Measurements from ENCODE around the gene BORCS5.
"Not testable (repeated sequence)": the region's sequence is repeated elsewhere in the genome, so short reads cannot be mapped to it uniquely, and the experiment has no call there.

The BORCS5 gene

DNA sequence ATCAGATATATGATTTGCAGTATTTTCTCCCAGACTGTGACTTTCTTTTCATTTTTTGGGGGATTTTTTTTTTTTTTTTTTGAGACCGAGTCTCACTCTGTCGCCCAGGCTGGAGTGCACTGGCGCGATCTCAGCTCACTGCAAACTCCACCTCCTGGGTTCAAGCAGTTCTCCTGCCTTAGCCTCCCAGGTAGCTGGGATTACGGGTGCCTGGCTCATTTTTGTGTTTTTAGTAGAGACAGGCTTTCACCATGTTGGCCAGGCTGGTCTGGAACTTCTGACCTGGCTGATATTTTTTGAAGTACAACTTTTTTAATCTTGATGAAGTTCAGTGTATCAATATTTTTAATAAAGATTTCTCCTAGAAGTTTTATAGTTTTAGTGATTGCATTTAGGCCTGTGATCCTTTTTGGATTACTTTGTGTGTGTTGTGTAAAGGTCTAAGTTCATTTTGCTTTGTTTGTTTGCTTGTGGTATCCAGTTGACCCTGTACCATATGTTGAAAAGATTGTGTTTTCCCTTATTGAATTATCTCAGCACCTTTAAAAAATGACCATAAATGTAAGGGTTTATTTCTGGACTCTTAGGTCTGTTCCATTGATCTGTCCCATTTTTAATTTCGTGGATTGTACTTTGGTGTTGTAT lies 24.2 kb downstream of the BORCS5 start:
- no peak for DNase-seq (ENCODE audit: low read depth, low spot score)
- H3K4me3 ChIP-seq (ENCODE audit: low read length), result no peak overlapping the region

DNA sequence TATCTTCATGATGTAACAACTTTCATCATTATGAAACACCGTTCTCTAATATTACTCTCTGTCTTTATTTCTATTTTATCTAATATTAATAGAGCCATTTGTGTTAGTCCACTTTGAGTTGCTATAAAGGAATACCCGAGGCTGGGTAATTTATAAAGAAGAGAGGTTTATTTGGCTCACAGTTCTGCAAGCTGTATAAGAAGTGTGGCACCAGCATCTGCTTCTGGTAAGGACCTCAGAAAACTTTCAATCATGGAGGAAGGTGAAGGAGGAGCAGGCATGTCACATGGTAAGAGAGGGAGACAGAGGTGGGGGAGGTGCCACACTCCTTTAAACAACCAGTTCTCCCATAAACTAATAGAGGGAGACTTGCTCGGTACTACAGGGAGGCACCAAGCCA lies 25.1 kb downstream of the BORCS5 start:
- no peak overlapping the region for H3K4me3 ChIP-seq (ENCODE audit: low read length)
- DNase-seq (ENCODE audit: low read depth, low spot score), result no peak

DNA sequence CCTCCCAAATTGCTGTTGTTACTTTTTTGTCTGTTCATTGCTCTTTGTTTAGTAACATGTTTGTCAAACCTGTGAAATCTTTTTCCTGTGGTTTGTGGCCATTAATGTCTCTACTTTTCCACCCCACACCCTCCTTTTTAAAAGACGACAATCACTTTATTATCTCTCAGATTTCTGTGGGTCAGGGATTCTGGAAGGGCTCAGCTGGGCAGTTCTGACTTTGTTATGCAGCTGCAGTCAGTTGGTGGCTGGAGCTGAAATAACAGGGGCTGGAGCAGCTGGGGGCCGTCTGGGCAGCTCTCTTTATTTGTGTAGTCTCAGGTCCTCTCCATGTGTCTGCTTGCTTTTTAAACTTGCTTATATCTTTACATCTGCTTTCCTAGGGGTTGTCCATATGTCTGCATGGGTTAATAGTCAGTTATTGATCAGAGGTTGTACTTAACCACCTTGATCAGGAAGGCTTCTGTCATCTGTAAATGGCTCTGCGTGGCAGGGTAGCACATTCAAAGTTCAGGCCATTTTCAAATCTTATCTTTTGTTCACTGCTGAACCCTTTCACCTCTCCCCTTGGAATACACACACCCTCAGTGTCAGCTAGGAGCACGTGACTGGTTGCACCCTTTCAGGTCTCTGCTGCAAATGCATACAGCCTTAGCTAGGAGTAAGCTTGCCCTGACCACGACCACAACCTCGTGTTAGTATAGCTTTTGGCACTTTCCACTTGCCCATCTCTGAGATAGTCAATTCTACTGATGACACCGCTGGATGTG lies 27.9 kb downstream of the BORCS5 start:
- peak; percentile 62 for DNase-seq (ENCODE audit: low read depth, low spot score)
- H3K4me3 ChIP-seq (ENCODE audit: low read length), result no peak overlapping the region

DNA sequence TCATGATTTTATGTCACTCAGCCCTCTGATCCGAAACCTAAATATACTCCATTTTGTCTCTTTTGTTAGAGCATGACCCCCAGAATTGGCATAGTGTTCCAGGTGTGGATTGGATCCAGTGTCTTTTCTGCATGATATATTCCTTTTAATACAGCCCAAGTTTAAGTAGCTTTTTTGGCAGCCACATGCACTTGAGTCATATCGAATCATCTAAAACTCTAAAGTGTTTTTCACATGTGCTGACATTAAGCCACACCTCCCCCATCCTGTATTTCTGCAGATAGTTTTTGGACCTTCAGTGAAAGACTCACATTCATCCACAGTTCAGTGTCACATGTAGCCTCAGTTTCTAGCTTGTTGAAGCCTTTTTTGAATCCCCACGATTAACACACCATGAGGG lies 30.6 kb downstream of the BORCS5 start:
- no peak overlapping the region for H3K4me3 ChIP-seq (ENCODE audit: low read length)
- DNase-seq (ENCODE audit: low read depth, low spot score), result no peak

GRCh38 chr12:12392413-12392812 lies 35.5 kb downstream of the BORCS5 start:
- no peak overlapping the region for H3K4me3 ChIP-seq (ENCODE audit: low read length)
- DNase-seq (ENCODE audit: low read depth, low spot score), result peak; percentile 69

GRCh38 chr12:12393171-12393570 lies 36.3 kb downstream of the BORCS5 start:
- no peak overlapping the region for H3K4me3 ChIP-seq (ENCODE audit: low read length)
- DNase-seq (ENCODE audit: low read depth, low spot score), result no peak

DNA sequence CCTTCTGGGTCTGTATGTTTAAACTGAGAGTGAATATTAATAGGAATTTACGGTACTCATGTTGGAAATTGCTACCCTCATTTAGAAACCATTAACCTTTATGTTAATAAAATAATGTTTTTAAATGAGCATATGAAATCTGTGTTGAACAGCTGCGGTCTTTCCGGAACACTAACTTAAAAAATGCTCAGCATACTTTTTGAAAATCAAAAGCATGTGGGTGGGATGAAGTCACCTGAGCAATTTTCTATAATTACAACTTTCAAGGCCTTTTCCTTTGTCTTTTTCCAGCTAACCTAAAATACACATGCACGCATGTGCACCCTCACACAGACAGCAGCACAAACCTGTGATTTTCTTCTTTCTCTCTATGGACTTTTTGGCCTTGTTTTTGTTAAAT lies 39.8 kb downstream of the BORCS5 start:
- no peak overlapping the region for H3K4me3 ChIP-seq (ENCODE audit: low read length)
- no peak for DNase-seq (ENCODE audit: low read depth, low spot score)

DNA sequence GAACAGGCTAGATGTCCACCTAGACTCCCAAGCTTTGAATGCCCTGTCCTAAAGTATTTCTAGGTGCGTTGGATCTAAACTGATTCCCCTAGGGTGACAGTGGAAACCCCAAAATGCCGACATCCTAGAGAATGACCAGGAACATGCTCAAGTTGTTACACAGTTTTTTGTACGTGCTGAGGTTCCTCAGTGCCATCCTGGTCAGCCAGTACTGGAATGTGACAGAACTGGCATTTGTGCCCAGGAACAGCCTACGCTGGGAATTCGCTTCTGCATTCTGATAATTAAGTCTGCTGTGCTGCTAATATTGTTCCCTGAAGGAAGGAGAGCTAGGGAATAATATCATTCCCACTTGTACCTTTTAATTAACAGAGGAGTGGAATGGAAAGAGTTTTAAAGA lies 40.3 kb downstream of the BORCS5 start:
- H3K4me3 ChIP-seq (ENCODE audit: low read length), result no peak overlapping the region
- no peak for DNase-seq (ENCODE audit: low read depth, low spot score)

GRCh38 chr12:12398026-12398859 lies 41.4 kb downstream of the BORCS5 start:
- no peak for DNase-seq (ENCODE audit: low read depth, low spot score)
- no peak overlapping the region for H3K4me3 ChIP-seq (ENCODE audit: low read length)

GRCh38 chr12:12399161-12399560 lies 42.3 kb downstream of the BORCS5 start:
- no peak for DNase-seq (ENCODE audit: low read depth, low spot score)
- no peak overlapping the region for H3K4me3 ChIP-seq (ENCODE audit: low read length)

DNA sequence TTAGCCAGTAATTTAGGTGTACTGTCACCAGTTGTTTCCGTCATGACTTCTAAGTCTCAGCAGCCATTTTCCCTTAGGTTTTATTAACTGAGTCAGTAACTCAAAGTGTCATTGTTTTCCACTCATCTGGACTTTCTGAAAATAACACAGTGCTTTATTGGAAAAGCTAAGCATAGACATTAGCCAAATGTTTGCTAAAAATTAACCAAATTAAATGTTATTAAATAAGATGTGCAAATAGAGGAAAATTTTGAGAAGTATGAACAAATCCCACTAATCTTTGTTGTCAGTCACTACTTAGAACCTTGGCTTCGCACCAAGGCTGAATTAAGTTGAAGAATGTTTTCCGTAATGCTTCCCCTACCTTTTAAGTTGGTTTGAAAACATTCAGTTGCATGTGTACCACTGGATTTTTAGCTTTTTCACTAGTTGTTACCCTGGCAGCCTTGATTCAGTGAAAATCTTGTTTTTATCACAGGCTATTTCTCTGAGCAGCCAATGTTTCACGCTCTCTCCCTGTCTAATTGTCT lies 43.0 kb downstream of the BORCS5 start:
- DNase-seq (ENCODE audit: low read depth, low spot score), result no peak
- no peak overlapping the region for H3K4me3 ChIP-seq (ENCODE audit: low read length)

GRCh38 chr12:12400793-12401192 lies 43.9 kb downstream of the BORCS5 start:
- no peak overlapping the region for H3K4me3 ChIP-seq (ENCODE audit: low read length)
- DNase-seq (ENCODE audit: low read depth, low spot score), result no peak

- DNase-seq (ENCODE audit: low read depth, low spot score), result no peak
- H3K4me3 ChIP-seq (ENCODE audit: low read length), result no peak overlapping the region
These were observed 46.7 kb downstream of the BORCS5 start for GRCh38 chr12:12403264-12404248.

DNA sequence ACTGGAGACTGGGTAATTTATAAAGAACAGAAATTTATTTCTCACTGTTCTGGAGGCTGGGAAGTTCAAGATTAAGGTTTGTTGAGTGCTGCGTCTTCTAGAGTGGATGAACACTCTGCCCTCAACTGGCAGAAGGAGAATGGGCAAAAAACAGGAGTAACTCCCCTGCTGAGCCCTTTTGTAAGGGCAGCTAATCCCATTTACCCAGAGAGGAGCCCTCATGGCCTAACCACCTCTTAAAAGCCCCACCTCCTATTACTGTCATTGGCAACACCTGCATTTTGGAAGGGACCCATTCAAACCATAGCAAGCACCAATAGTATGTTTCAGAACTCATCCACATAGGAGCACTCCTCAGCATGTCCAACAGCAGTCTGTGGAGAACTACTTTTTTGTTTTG lies 47.4 kb downstream of the BORCS5 start:
- H3K4me3 ChIP-seq (ENCODE audit: low read length), result no peak overlapping the region
- no peak for DNase-seq (ENCODE audit: low read depth, low spot score)

GRCh38 chr12:12405882-12406281 lies 49.0 kb downstream of the BORCS5 start:
- no peak overlapping the region for H3K4me3 ChIP-seq (ENCODE audit: low read length)
- DNase-seq (ENCODE audit: low read depth, low spot score), result no peak

DNA sequence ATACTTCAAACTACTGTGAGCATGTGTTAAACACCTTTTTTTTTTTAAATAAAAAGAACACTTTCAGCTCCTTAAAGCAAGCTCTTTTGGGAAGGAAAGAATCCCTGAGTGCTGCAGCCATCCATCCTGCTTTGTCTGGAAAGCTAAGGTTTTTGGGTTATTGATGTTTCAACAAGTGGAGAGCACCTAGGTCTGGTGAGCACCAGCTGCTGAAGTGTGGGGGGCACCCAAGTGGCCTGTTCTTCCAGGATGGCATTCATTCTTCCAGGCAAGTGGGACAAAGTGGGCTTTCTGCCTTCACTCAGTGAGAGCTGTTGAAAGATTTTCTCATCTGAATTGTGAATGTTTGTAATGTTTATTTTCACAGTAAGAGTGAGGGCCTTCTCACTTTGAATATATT lies 49.9 kb downstream of the BORCS5 start:
- DNase-seq (ENCODE audit: low read depth, low spot score), result no peak
- no peak overlapping the region for H3K4me3 ChIP-seq (ENCODE audit: low read length)

DNA sequence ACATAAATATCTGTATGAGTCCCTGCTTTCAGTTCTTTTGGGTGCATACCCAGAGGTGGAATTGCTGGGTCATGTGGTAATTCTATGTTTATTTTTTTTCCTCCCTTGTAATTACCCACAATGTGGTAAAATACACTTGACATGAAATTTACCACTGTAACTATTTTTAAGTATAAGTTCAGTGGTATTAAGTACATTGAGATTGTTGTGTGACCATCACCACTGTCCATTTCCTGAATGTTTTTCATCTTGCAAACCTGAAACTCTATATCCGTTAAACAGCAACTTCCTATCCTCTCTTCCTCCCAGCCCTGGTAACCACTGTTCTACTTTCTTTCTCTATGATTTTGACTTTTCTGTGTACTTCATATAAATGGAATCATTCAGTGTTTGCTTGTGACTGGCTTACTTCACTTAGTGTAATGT lies 51.4 kb downstream of the BORCS5 start:
- no peak overlapping the region for H3K4me3 ChIP-seq (ENCODE audit: low read length)
- no peak for DNase-seq (ENCODE audit: low read depth, low spot score)

- H3K4me3 ChIP-seq (ENCODE audit: low read length); DNase-seq (ENCODE audit: low read depth, low spot score): not testable (repeated sequence)
These were observed 52.5 kb downstream of the BORCS5 start for GRCh38 chr12:12409337-12409736.

DNA sequence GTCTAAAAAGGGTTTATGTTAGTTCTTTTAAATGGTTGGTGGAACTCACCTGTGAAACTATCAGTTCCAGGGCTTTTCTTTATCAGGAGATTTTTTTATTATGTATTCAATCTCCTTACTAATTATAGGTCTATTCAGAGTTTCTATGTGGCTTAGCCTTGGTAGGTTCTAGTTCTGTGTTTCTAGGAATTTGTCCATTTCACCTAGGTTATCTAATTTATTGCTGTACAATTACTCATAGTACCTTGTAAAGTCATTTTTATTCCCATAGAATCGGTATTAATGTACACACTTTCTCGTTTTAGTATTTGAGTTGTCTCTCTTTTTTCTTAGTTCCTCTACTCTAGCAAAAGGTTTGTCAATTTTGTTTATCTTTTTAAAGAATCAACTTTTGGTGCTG lies 59.0 kb downstream of the BORCS5 start:
- no peak overlapping the region for H3K4me3 ChIP-seq (ENCODE audit: low read length)
- DNase-seq (ENCODE audit: low read depth, low spot score), result no peak

Data from Jurkat, Clone E6-1 (cell line).